HepG2 (cell line): ENCODE results near the gene KMT2E. TPM values are rescaled to one million over a fixed set of nuclear protein-coding genes. Genes with fewer than 3 reads are reported as not detected.

Source experiments
- BRF2 ChIP-seq: sonication (generic); formaldehyde crosslinking; IDR thresholded peaks from 2 replicates; pipeline ENCODE4 v1.8.1; 2022; ENCODE audit warnings: mild to moderate bottlenecking, missing genetic modification reagents
- CBX5 ChIP-seq: sonication (generic); formaldehyde crosslinking; IDR thresholded peaks from 2 replicates; pipeline ENCODE4 v1.4.0; 2020; ENCODE audit warnings: missing genetic modification reagents, borderline replicate concordance
- CREB3 ChIP-seq: sonication (generic); formaldehyde crosslinking; IDR thresholded peaks from 2 replicates; pipeline ENCODE4 v1.5.0; 2020; ENCODE audit warnings: missing genetic modification reagents
- DRAP1 ChIP-seq: IDR thresholded peaks from 2 replicates; pipeline ENCODE4 v1.6.1; 2016; ENCODE audit warnings: missing genetic modification reagents, missing compliant biosample characterization
- ELF3 ChIP-seq: IDR thresholded peaks from 2 replicates; pipeline ENCODE4 v1.6.1; 2016; ENCODE audit warnings: missing genetic modification reagents, missing compliant biosample characterization
- ESRRA ChIP-seq: sonication (generic); formaldehyde crosslinking; IDR thresholded peaks from 2 replicates; pipeline ENCODE4 v1.5.1; 2020; ENCODE audit warnings: mild to moderate bottlenecking, low read depth, missing genetic modification reagents
- FLYWCH1 ChIP-seq: sonication (generic); formaldehyde crosslinking; IDR thresholded peaks from 2 replicates; pipeline ENCODE4 v1.8.1; 2023; ENCODE audit warnings: mild to moderate bottlenecking, missing genetic modification reagents
- KLF13 ChIP-seq: sonication (generic); formaldehyde crosslinking; IDR thresholded peaks from 2 replicates; pipeline ENCODE4 v1.4.0; 2020; ENCODE audit warnings: mild to moderate bottlenecking, missing genetic modification reagents
- KLF16 ChIP-seq, 2 experiments: sonication (generic) in 1 of 2; formaldehyde crosslinking in 1 of 2; IDR thresholded peaks; 2 replicates each; pipeline versions ENCODE4 v1.6.1 to v1.8.0; 2016 to 2023; ENCODE audit warnings: missing genetic modification reagents in 2 of 2, missing compliant biosample characterization in 1 of 2
- NCOA5 ChIP-seq: sonication (generic); formaldehyde crosslinking; IDR thresholded peaks from 2 replicates; pipeline ENCODE4 v1.4.0; 2020; ENCODE audit warnings: missing genetic modification reagents
- POLR2AphosphoS5 ChIP-seq: IDR thresholded peaks from 2 replicates; pipeline ENCODE4 v1.6.1; 2012; ENCODE audit warnings: low read depth, low read length
- RARA ChIP-seq: IDR thresholded peaks from 2 replicates; pipeline ENCODE4 v1.6.1; 2016; ENCODE audit warnings: missing genetic modification reagents, missing compliant biosample characterization
- RBAK ChIP-seq: sonication (generic); formaldehyde crosslinking; IDR thresholded peaks from 2 replicates; pipeline ENCODE4 v1.5.1; 2020; ENCODE audit warnings: mild to moderate bottlenecking, missing genetic modification reagents
- SALL2 ChIP-seq: sonication (generic); formaldehyde crosslinking; IDR thresholded peaks from 2 replicates; pipeline ENCODE4 v1.8.1; 2023; ENCODE audit warnings: mild to moderate bottlenecking, missing genetic modification reagents, inconsistent platforms
- SRSF9 ChIP-seq: fragments of 200-400 bp; formaldehyde crosslinking; IDR thresholded peaks from 2 replicates; pipeline ENCODE4 v1.6.1; 2018; ENCODE audit warnings: borderline replicate concordance, mild to moderate bottlenecking, low read depth, low read length; ENCODE audit not compliant: insufficient read depth, poor library complexity, severe bottlenecking
- TEAD2 ChIP-seq: sonication (generic); formaldehyde crosslinking; IDR thresholded peaks from 2 replicates; pipeline ENCODE4 v1.9.0; 2021; ENCODE audit warnings: missing genetic modification reagents
- ZHX1 ChIP-seq: sonication (generic); formaldehyde crosslinking; IDR thresholded peaks from 2 replicates; pipeline ENCODE4 v1.8.1; 2022; ENCODE audit warnings: low read depth, mild to moderate bottlenecking, missing genetic modification reagents
- ZNF205 ChIP-seq: IDR thresholded peaks from 2 replicates; pipeline ENCODE4 v1.6.1; 2018; ENCODE audit warnings: missing biosample characterization, missing genetic modification reagents
- ZNF326 ChIP-seq: sonication (generic); formaldehyde crosslinking; IDR thresholded peaks from 2 replicates; pipeline ENCODE4 v1.4.0; 2020; ENCODE audit warnings: missing genetic modification reagents, borderline replicate concordance
- ZNF446 ChIP-seq: sonication (generic); formaldehyde crosslinking; IDR thresholded peaks from 2 replicates; pipeline ENCODE4 v1.5.0; 2020; ENCODE audit warnings: mild to moderate bottlenecking, missing genetic modification reagents
- ZNF605 ChIP-seq: sonication (generic); formaldehyde crosslinking; IDR thresholded peaks from 2 replicates; pipeline ENCODE4 v1.8.0; 2022; ENCODE audit warnings: mild to moderate bottlenecking, missing genetic modification reagents
- ZNF749 ChIP-seq: sonication (generic); formaldehyde crosslinking; IDR thresholded peaks from 2 replicates; pipeline ENCODE4 v1.8.0; 2022; ENCODE audit warnings: mild to moderate bottlenecking, missing genetic modification reagents, moderate library complexity, borderline replicate concordance
- ZNF772 ChIP-seq: sonication (generic); formaldehyde crosslinking; IDR thresholded peaks from 2 replicates; pipeline ENCODE4 v1.5.0; 2020; ENCODE audit warnings: mild to moderate bottlenecking, missing genetic modification reagents
- ZNF781 ChIP-seq: sonication (generic); formaldehyde crosslinking; IDR thresholded peaks from 2 replicates; pipeline ENCODE4 v1.5.1; 2020; ENCODE audit warnings: borderline replicate concordance, mild to moderate bottlenecking, missing genetic modification reagents; ENCODE audit errors: not compliant biosample characterization
- ZNF788 ChIP-seq: sonication (generic); formaldehyde crosslinking; IDR thresholded peaks from 2 replicates; pipeline ENCODE4 v1.5.0; 2020; ENCODE audit warnings: mild to moderate bottlenecking, missing genetic modification reagents, borderline replicate concordance
- polyA plus RNA-seq, 8 experiments: library from polyadenylated mRNA; depleted of rRNA in 3 of 8; stranded (reverse) in 7 of 8; unstranded in 1 of 8; fragments of >200 nt; fragmentation: Illumina TruSeq in 4 of 8; extraction: Trizol in 4 of 8; gene quantifications; 2 replicates each; pipeline versions ENCODE4 v1.2.1 to v1.2.3, GENCODE V29; 2011 to 2016; ENCODE audit warnings: low read depth in 4 of 8, missing spikeins in 1 of 8, mixed read lengths in 1 of 8; ENCODE audit not compliant: insufficient read depth in 1 of 8
- total RNA-seq, 5 experiments: library from RNA; depleted of rRNA; stranded (reverse); fragments of >200 nt; fragmentation: Illumina TruSeq; extraction: Trizol; gene quantifications; 2 replicates each; pipeline ENCODE4 v1.2.3, GENCODE V29; 2016; ENCODE audit warnings: low read depth in 1 of 5

Gene KMT2E
- total and polyA plus RNA-seq, 2 of the 13 experiments (the other 11 are each of a cell fraction or from before 2014, with no cell fraction given): 6.3 to 24.4 TPM

- TF ChIP-seq ZNF605 (peak; percentile 69; the same call in 1 of the 2 replicates), ZNF446 (CRISPR knock-in tag) (no peak), CREB3 (CRISPR knock-in tag) (no peak; the same call in 1 of the 2 replicates), NCOA5 (CRISPR knock-in tag) (peak; percentile 86; the same call in 1 of the 2 replicates), TEAD2 (CRISPR knock-in tag) (no peak), BRF2 (peak; percentile 79), ZNF749 (CRISPR knock-in tag) (0 out of 2 replicates have a peak, but pooled peaks have one; percentile 42), ESRRA (peak; percentile 81), RARA (peak; percentile 70), DRAP1 (CRISPR knock-in tag) (peak; percentile 88), ZNF781 (CRISPR knock-in tag) (peak; percentile 48), SALL2 (CRISPR knock-in tag) (peak; percentile 96), ZNF326 (CRISPR knock-in tag) (peak; percentile 35; the same call in 1 of the 2 replicates), KLF16 (CRISPR knock-in tag; IDR thresholded peaks at IDR 0.05) (peak in 1 of 2 experiments; percentile 72; a peak in 2 of 4 replicates), KLF13 (CRISPR knock-in tag) (no peak), CBX5 (CRISPR knock-in tag) (no peak), SRSF9 (no peak), ZNF772 (peak; percentile 76), ZNF788 (peak; percentile 87), FLYWCH1 (CRISPR knock-in tag) (no peak), RBAK (CRISPR knock-in tag) (0 out of 2 replicates have a peak, but pooled peaks have one; percentile 61), ZNF205 (CRISPR knock-in tag) (peak; percentile 26; the same call in 1 of the 2 replicates), POLR2AphosphoS5 (peak; percentile 62), ELF3 (CRISPR knock-in tag) (peak; percentile 79; the same call in 1 of the 2 replicates), ZHX1 (CRISPR knock-in tag) (peak; percentile 91)
Observed at GRCh38 chr7:105012503-105013220, 1.3 kb upstream of the KMT2E start (continued).
